ENCODE measurements around the gene TMOD4.
"Not testable (repeated sequence)": the region's sequence is repeated elsewhere in the genome, so short reads cannot be mapped to it uniquely, and the experiment has no call there.

TMOD4 gene

GRCh38 chr1:151193304-151193703 is 17.5 kb upstream of the TMOD4 start:
- TF ChIP-seq CTCF (IDR thresholded peaks at IDR 0.05; ENCODE audit: borderline replicate concordance, control extremely low read depth, extremely low read depth, insufficient read depth, missing control alignments): no peak
- in situ Hi-C loops (cut with MboI; ENCODE audit: low sequenced_read_pairs, unreplicated experiment): no loop called here
- DNase-seq (ENCODE audit: low spot score): no peak

- TF ChIP-seq CTCF (IDR thresholded peaks at IDR 0.05; ENCODE audit: borderline replicate concordance, control extremely low read depth, extremely low read depth, insufficient read depth, missing control alignments): no peak
- DNase-seq (ENCODE audit: low spot score): no peak
- in situ Hi-C loops (cut with MboI; ENCODE audit: low sequenced_read_pairs, unreplicated experiment): no loop called here
Measured at GRCh38 chr1:151192047-151192446, 16.3 kb upstream of the TMOD4 start.

- DNase-seq (ENCODE audit: low spot score): peak; percentile 93
- no peak for TF ChIP-seq CTCF (IDR thresholded peaks at IDR 0.05; ENCODE audit: borderline replicate concordance, control extremely low read depth, extremely low read depth, insufficient read depth, missing control alignments)
- in situ Hi-C loops (cut with MboI; ENCODE audit: low sequenced_read_pairs, unreplicated experiment): no loop called here
Measured at GRCh38 chr1:151189637-151190445, 14.1 kb upstream of the TMOD4 start, which contains the start of gene VPS72. VPS72 (minus strand) TSS chr1:151190197; CDS start chr1:151190121, 76 bp downstream.

GRCh38 chr1:151188667-151189066 is 12.9 kb upstream of the TMOD4 start:
- DNase-seq (ENCODE audit: low spot score); in situ Hi-C loops (cut with MboI; ENCODE audit: low sequenced_read_pairs, unreplicated experiment): not testable (repeated sequence)

- no peak for TF ChIP-seq CTCF (IDR thresholded peaks at IDR 0.05; ENCODE audit: borderline replicate concordance, control extremely low read depth, extremely low read depth, insufficient read depth, missing control alignments)
- no peak for DNase-seq (ENCODE audit: low spot score)
- in situ Hi-C loops (cut with MboI; ENCODE audit: low sequenced_read_pairs, unreplicated experiment): no loop called here
Measured at GRCh38 chr1:151187205-151187604, 11.4 kb upstream of the TMOD4 start.

- no peak for TF ChIP-seq CTCF (IDR thresholded peaks at IDR 0.05; ENCODE audit: borderline replicate concordance, control extremely low read depth, extremely low read depth, insufficient read depth, missing control alignments)
- no peak for DNase-seq (ENCODE audit: low spot score)
- in situ Hi-C loops (cut with MboI; ENCODE audit: low sequenced_read_pairs, unreplicated experiment): no loop called here
Measured at GRCh38 chr1:151184211-151184610, 8.4 kb upstream of the TMOD4 start.

- DNase-seq (ENCODE audit: low spot score): no peak
- in situ Hi-C loops (cut with MboI; ENCODE audit: low sequenced_read_pairs, unreplicated experiment): no loop called here
- TF ChIP-seq CTCF (IDR thresholded peaks at IDR 0.05; ENCODE audit: borderline replicate concordance, control extremely low read depth, extremely low read depth, insufficient read depth, missing control alignments): no peak
Measured at GRCh38 chr1:151176514-151177045, 799 bp upstream of the TMOD4 start.

All from GM13976 (cell line).